Psoas muscle (tissue), 8 donors: ENCODE results near the gene MYO1D. TPM values are rescaled to one million over a fixed set of nuclear protein-coding genes. Genes with fewer than 3 reads are reported as not detected.
"Not testable (repeated sequence)": the region's sequence is repeated elsewhere in the genome, so short reads cannot be mapped to it uniquely, and the experiment has no call there.

Experiments
- ATAC-seq, 4 donors: fragments of 200-7000 bp; cut with Tn5 transposase; one replicate each; pipeline ENCODE4 v1.9.1; 2020; ENCODE audit warnings: moderate library complexity in 3 of 4, mild to moderate bottlenecking in 2 of 4
- DNase-seq, 2 donors: peaks; one replicate each; pipeline ENCODE4 v3.0.0-alpha.2; 2020
- H3K27ac ChIP-seq: fragments of 200-600 bp; one replicate; pipeline ENCODE4 v1.8.0; 2022
- H3K27me3 ChIP-seq, 3 donors: fragments of 200-600 bp in 1 of 3; one replicate each; pipeline versions ENCODE4 v1.6.1 to v1.8.0; 2013 to 2022; ENCODE audit warnings: low read length in 2 of 3, mild to moderate bottlenecking in 2 of 3, moderate library complexity in 1 of 3; ENCODE audit not compliant: insufficient read depth in 3 of 3
- H3K36me3 ChIP-seq, 2 donors: fragments of 200-600 bp in 1 of 2; one replicate each; pipeline versions ENCODE4 v1.6.1 to v1.8.0; 2013 to 2022; ENCODE audit warnings: low read depth in 1 of 2, mild to moderate bottlenecking in 1 of 2, moderate library complexity in 1 of 2; ENCODE audit not compliant: insufficient read depth in 1 of 2
- H3K4me1 ChIP-seq: fragments of 200-600 bp; one replicate; pipeline ENCODE4 v1.8.0; 2022
- H3K4me3 ChIP-seq: fragments of 200-600 bp; one replicate; pipeline ENCODE4 v1.8.0; 2022; ENCODE audit warnings: mild to moderate bottlenecking
- H3K9me3 ChIP-seq: fragments of 200-600 bp; one replicate; pipeline ENCODE4 v1.8.0; 2022
- CTCF ChIP-seq: fragments of 200-600 bp; IDR thresholded peaks from one replicate; pipeline ENCODE4 v1.8.0; 2022; ENCODE audit warnings: antibody characterized with exemption
- WGBS, 3 donors: extraction: QIAGEN DNeasy Blood & Tissue Kit; methylation state at CpG; one replicate each; pipeline versions ENCODE4 v1.1.6 to v1.1.7; 2013; 5-methylcytosine and 5-hydroxymethylcytosine counted together
- intact Hi-C, 2 donors: fragments of 100-400 bp; cut with DNase I; formaldehyde crosslinking; loops; one replicate each; pipeline versions ENCODE4 v1.11.0 to v1.14.2; 2022
- polyA plus RNA-seq, 3 donors: library from polyadenylated mRNA; stranded (reverse); fragments of 200-250 nt; gene quantifications; one replicate each; pipeline ENCODE4 v1.2.3, GENCODE V29; 2013
- total RNA-seq, 4 donors: library from RNA; stranded (reverse); fragmentation: NEBNext Ultra II Directional in 2 of 4; extraction: Animal tissue kit (Norgen Biotek cat#: 25700) in 2 of 4; gene quantifications; one replicate each; pipeline versions ENCODE4 v1.2.1 to v1.2.4, GENCODE V29; 2021 to 2023
- donor health status: healthy with polysubstance abuse.
- donor health status: DM: no; HTN: no; CAD: no; lungs with moderate emphysema.
- donor health status: Bipolar disorder and iron deficiency.
- donor health status: healthy.
- donor health status: DM: yes; HTN: yes; CAD: no.
- donor health status: DM: no; HTN: no; CAD: no.
- donor health status: DM: no; HTN: no; CAD: no.
- donor health status: DM: yes; HTN: yes; CAD: no.

MYO1D gene
- total and polyA plus RNA-seq, 7 donors = 1.8 to 5.9 (median 4.1) TPM

- H3K27ac ChIP-seq = no peak overlapping the region
- TF ChIP-seq CTCF = no peak
- ATAC-seq (no peak), DNase-seq (no peak)
- H3K36me3 ChIP-seq = no peaks in the 10 kb centered on the region
- peaks cover 0 to 4% (median 0%) of the 10 kb centered on the region in 3 donors for H3K27me3 ChIP-seq
- H3K4me1 ChIP-seq = no peaks in the 10 kb centered on the region
- no peak overlapping the region for H3K4me3 ChIP-seq
- 67 to 77% (median 73%) methylated on average over 2 of the region's 2 CpGs for WGBS, 3 donors
- no peaks in the 10 kb centered on the region for H3K9me3 ChIP-seq
- intact Hi-C loops = loop anchor here in 1 of 2 donors (5.0 kb wide), 1 partner anchor 48 kb away; no protein-coding TSS in a partner anchor
These were observed 22.5 kb upstream of the MYO1D start for GRCh38 chr17:32899236-32900013.

- no peak overlapping the region for H3K27ac ChIP-seq
- no peaks in the 10 kb centered on the region for H3K9me3 ChIP-seq
- no peaks in the 10 kb centered on the region for H3K4me1 ChIP-seq
- intact Hi-C loops = loop anchor here in 1 of 2 donors (5.0 kb wide), 1 partner anchor 51 kb away; no protein-coding TSS in a partner anchor
- DNase-seq (no peak), ATAC-seq (no peak)
- TF ChIP-seq CTCF = no peak
- H3K4me3 ChIP-seq = no peak overlapping the region
- WGBS, 3 donors = 76 to 89% (median 84%) methylated on average over 2 of the region's 2 CpGs
- no peaks in the 10 kb centered on the region for H3K27me3 ChIP-seq
- no peaks in the 10 kb centered on the region for H3K36me3 ChIP-seq
These were observed 19.8 kb upstream of the MYO1D start for GRCh38 chr17:32896647-32897258.

GRCh38 chr17:32894245-32894644 lies 17.3 kb upstream of the MYO1D start:
- H3K9me3 ChIP-seq = no peaks in the 10 kb centered on the region
- no peak for TF ChIP-seq CTCF
- H3K4me1 ChIP-seq = no peaks in the 10 kb centered on the region
- WGBS, 3 donors = 73 to 80% (median 76%) methylated on average over 4 of the region's 4 CpGs
- no peak overlapping the region for H3K4me3 ChIP-seq
- H3K36me3 ChIP-seq = no peaks in the 10 kb centered on the region
- no peak overlapping the region for H3K27ac ChIP-seq
- ATAC-seq = no peak
- no peaks in the 10 kb centered on the region for H3K27me3 ChIP-seq
- intact Hi-C loops = no loop called here
- no peak for DNase-seq

- intact Hi-C loops, ATAC-seq: not testable (repeated sequence)
These were observed 10.5 kb upstream of the MYO1D start for GRCh38 chr17:32887410-32887809.

GRCh38 chr17:32886951-32887350 lies 10.0 kb upstream of the MYO1D start:
- H3K4me1 ChIP-seq, H3K27ac ChIP-seq, H3K9me3 ChIP-seq, H3K36me3 ChIP-seq, DNase-seq, intact Hi-C loops, ATAC-seq, H3K4me3 ChIP-seq: not testable (repeated sequence)
- WGBS, 3 donors = 84 to 88% (median 86%) methylated on average over 8 of the region's 16 CpGs
- peaks cover 0 to 14% (median 3%) of the 10 kb centered on the region in 3 donors for H3K27me3 ChIP-seq

More at GRCh38 chr17:32887410-32887809, 10.5 kb upstream of the MYO1D start:
- not testable (repeated sequence) for H3K4me3 ChIP-seq, H3K4me1 ChIP-seq, H3K27ac ChIP-seq, H3K9me3 ChIP-seq, H3K36me3 ChIP-seq, DNase-seq
- H3K27me3 ChIP-seq = peaks cover 0 to 14% (median 1%) of the 10 kb centered on the region in 3 donors
- WGBS, 3 donors = 13 to 61% (median 48%) methylated on average over 1 to 3 of the region's 14 CpGs
